Right lobe of liver (tissue), 6 donors: Measurements from ENCODE around the gene MUC6. TPM values are rescaled to one million over a fixed set of nuclear protein-coding genes. Genes with fewer than 3 reads are reported as not detected.

ENCODE experiments used
- ATAC-seq, 4 donors: fragments of 200-7000 bp; cut with Tn5 transposase; one replicate each; pipeline ENCODE4 v1.9.1; 2020; ENCODE audit warnings: mild to moderate bottlenecking in 4 of 4, moderate library complexity in 4 of 4
- DNase-seq, 3 donors: peaks; one replicate each; pipeline ENCODE4 v3.0.0-alpha.2; 2020
- H3K27ac ChIP-seq, 3 donors: fragments of 200-600 bp; one replicate each; pipeline ENCODE4 v1.8.0; 2022
- H3K27me3 ChIP-seq, 2 donors: fragments of 200-600 bp; one replicate each; pipeline ENCODE4 v1.8.0; 2022
- H3K36me3 ChIP-seq, 4 donors: fragments of 200-600 bp; sonication (generic) in 1 of 4; one replicate each; pipeline versions ENCODE4 v1.5.1 to v1.8.0; 2017 to 2022; ENCODE audit warnings: control low read depth in 1 of 4
- H3K4me1 ChIP-seq, 4 donors: fragments of 200-600 bp; sonication (generic) in 1 of 4; one replicate each; pipeline versions ENCODE4 v1.5.1 to v1.8.0; 2017 to 2022; ENCODE audit warnings: control low read depth in 1 of 4
- H3K4me3 ChIP-seq, 3 donors: fragments of 200-600 bp; one replicate each; pipeline ENCODE4 v1.8.0; 2022
- H3K9me3 ChIP-seq, 4 donors: fragments of 200-600 bp; sonication (generic) in 1 of 4; one replicate each; pipeline versions ENCODE4 v1.5.1 to v1.8.0; 2017 to 2022; ENCODE audit warnings: control low read depth in 1 of 4
- POLR2A ChIP-seq: fragments of 450-650 bp; IDR thresholded peaks from one replicate; pipeline ENCODE4 v1.6.1; 2017; ENCODE audit warnings: antibody characterized with exemption, mild to moderate bottlenecking
- WGBS: methylation state at CpG from one replicate; pipeline ENCODE4 v1.1.6; 2018; ENCODE audit warnings: low coverage, low lambda C conversion rate; ENCODE audit not compliant: insufficient coverage; ENCODE audit errors: missing lambda C conversion rate; 5-methylcytosine and 5-hydroxymethylcytosine counted together
- intact Hi-C, 2 donors: fragments of 100-400 bp; cut with DNase I; formaldehyde crosslinking; loops; one replicate each; pipeline versions ENCODE4 v1.11.2 to v1.14.1; 2022
- total RNA-seq, 6 experiments: library from RNA; depleted of rRNA in 2 of 6; stranded (reverse); fragments of >200 nt in 2 of 6; fragmentation: NEBNext Ultra II Directional in 3 of 6; extraction: Animal tissue kit (Norgen Biotek cat#: 25700) in 3 of 6; gene quantifications; one replicate each; pipeline versions ENCODE4 v1.1.0 to v1.2.4, GENCODE V29; 2016 to 2023
- TF ChIP-seq, protein P1 (sequence below), 4 donors: fragments of 200-600 bp in 3 of 4; fragments of 450-650 bp in 1 of 4; IDR thresholded peaks; one replicate each; pipeline versions ENCODE4 v1.5.1 to v1.8.0; 2016 to 2022; ENCODE audit warnings: antibody characterized with exemption in 4 of 4, mild to moderate bottlenecking in 2 of 4
- donor health status: DM: no; HTN: yes; CAD: no.
- donor health status: DM: no; HTN: no; CAD: no.
- donor health status: DM: no; HTN: no; CAD: no.
- donor health status: DM: no; HTN: yes; CAD: no.
- donor health status: DM: no; HTN: yes; CAD: no.

The MUC6 gene
- total RNA-seq, 6 experiments from 2014 or later: 0.31 to 2.1 (median 0.72) TPM

DNA sequence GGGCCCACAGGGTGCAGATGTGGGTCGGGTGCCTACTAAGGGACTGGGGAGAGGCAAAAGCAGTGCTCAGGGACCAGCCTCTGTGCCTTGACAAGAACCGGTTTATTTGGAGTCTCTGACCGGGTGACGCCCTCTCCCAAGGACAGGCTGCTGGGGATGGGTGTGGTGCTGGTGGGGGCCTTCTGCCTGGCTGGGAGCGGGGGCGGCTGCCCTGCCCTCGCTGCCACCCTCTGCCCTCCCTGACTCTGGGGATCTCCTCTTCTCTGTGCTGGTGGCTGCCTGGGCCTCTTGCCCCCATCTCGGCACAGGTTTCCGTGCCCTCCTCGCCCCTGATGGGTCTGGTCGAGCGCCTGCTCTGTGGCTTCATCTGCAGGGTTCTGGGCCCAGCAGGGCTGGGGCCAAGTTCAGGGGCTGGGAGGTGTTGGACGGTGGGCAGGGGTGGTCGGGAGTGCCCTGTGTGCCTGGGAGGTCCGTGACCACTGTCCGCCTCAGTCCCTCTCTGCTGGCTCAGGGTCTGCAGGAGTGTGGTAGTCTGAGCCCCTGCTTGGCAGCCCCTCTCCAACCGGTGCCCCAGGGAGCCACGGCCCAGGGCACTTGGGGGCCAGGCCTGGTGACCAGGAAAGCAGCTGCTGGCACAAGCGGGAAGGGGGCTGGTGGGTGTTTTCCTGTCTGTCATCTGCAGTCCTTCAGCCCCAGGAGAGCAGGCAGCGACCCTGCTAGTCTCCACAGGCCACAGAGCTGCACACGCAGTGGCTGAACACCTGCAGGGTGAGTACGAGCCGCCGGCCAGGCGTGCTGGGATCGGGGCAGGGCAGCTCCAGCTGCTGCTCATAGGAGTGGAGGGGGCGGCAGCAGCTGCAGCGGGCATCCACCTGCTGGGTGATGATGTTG is 23.5 kb downstream of the MUC6 start:
- Histone ChIP-seq H3K4me1 (no peaks in the 10 kb centered on the region), H3K27me3 (no peaks in the 10 kb centered on the region), H3K9me3 (no peaks in the 10 kb centered on the region), H3K27ac (no peak overlapping the region), H3K4me3 (no peak overlapping the region), H3K36me3 (peaks cover 3 to 31% (median 14%) of the 10 kb centered on the region in 4 donors)
- TF ChIP-seq, protein P1, sequence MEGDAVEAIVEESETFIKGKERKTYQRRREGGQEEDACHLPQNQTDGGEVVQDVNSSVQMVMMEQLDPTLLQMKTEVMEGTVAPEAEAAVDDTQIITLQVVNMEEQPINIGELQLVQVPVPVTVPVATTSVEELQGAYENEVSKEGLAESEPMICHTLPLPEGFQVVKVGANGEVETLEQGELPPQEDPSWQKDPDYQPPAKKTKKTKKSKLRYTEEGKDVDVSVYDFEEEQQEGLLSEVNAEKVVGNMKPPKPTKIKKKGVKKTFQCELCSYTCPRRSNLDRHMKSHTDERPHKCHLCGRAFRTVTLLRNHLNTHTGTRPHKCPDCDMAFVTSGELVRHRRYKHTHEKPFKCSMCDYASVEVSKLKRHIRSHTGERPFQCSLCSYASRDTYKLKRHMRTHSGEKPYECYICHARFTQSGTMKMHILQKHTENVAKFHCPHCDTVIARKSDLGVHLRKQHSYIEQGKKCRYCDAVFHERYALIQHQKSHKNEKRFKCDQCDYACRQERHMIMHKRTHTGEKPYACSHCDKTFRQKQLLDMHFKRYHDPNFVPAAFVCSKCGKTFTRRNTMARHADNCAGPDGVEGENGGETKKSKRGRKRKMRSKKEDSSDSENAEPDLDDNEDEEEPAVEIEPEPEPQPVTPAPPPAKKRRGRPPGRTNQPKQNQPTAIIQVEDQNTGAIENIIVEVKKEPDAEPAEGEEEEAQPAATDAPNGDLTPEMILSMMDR (IDR thresholded peaks at IDR 0.05): no peak
- no peak for TF ChIP-seq POLR2A
- no CpG with 5 or more reads among the region's 28 CpGs for WGBS
- intact Hi-C loops: no loop called here
- no peak for DNase-seq
- ATAC-seq: no peak

DNA sequence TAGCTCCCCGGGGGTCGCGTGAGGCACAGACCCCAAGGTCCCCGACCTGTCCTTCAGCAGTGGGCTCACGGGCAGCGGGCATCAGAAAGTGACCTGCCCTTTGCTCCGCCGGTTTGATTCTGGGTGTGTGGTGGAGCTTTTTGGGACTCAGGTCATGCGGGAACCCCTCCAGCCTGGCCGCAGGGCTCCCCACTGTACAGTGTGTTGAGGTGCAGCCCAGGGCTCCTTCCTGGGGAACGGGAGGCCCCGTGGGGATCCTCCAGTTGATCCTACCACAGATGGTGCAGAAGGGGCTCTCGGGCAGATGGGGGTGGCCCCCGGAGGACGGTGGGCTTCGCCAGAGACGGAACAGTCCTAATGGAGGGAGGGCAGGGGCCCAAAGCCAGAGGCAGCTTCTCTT is 24.2 kb downstream of the MUC6 start:
- Histone ChIP-seq H3K4me1 (no peaks in the 10 kb centered on the region), H3K4me3 (no peak overlapping the region), H3K27me3 (no peaks in the 10 kb centered on the region), H3K9me3 (no peaks in the 10 kb centered on the region), H3K36me3 (peaks cover 3 to 37% (median 17%) of the 10 kb centered on the region in 4 donors), H3K27ac (no peak overlapping the region)
- WGBS: 96% methylated on average over 5 of the region's 17 CpGs
- no peak for TF ChIP-seq POLR2A
- TF ChIP-seq, protein P1 (IDR thresholded peaks at IDR 0.05): no peak
- intact Hi-C loops: no loop called here
- no peak for DNase-seq
- no peak for ATAC-seq

DNA sequence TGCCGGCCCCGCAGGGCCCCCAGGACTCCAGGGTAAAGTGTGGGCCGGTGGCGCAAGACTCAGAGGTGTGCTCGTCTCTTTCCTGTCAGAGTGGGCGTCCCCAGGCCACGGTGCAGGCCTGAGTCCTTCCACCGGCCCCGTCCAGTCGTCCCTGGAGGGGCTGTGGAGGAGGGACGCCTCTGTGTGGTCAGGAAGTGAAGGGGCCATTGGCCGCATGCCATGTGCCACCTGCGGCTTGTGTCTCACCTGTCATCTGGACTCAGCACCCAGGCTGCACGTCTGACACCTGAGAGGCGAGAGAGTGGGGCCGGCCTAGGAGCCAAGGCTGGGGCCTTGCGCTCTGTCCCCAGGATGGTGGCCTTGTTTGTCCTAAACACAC is 25.2 kb downstream of the MUC6 start:
- H3K4me3 ChIP-seq: no peak overlapping the region
- intact Hi-C loops: no loop called here
- H3K36me3 ChIP-seq: peaks cover 3 to 47% (median 22%) of the 10 kb centered on the region in 4 donors
- DNase-seq (no peak), ATAC-seq (no peak)
- TF ChIP-seq POLR2A: no peak
- TF ChIP-seq, protein P1 (IDR thresholded peaks at IDR 0.05): no peak
- 50% methylated on average over 1 of the region's 17 CpGs for WGBS
- no peaks in the 10 kb centered on the region for H3K27me3 ChIP-seq
- no peaks in the 10 kb centered on the region for H3K4me1 ChIP-seq
- no peak overlapping the region for H3K27ac ChIP-seq
- H3K9me3 ChIP-seq: no peaks in the 10 kb centered on the region

DNA sequence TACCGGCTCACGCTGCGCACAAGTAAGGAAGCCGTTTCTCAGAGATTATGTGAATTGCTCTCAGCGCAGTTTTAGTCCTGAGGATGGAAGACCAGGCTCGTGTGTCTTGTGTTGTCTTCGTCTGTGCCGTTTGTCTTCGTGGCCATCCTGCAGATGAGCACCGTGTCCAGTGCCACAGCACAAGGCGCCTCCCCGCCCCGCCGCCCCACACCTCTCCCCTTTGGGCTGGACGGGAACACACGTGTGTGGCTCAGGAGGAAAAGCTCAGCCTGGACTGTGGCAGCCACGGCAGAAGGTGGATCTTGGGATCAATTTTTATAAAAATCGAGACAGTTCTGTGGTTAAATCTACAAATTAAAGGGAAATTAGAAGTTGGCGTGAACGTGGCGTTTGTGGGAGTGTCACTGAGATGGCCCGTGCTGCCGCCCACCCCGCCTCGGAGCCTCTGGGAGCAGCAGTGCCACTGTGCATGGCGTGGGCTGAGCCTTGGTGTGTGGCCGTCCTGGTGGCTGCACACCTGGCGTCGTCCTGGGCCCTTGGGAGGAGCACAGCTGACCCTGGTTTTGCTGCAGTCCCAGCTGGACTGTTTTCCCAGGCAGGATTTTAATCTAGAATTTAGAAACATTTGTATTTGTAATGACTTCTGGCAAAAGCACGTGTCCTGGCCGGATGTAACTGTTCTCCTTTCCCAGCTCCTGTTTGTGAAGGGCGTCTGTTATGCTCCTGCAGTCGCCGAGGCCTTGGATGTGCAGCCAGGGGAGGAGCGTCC is 25.8 kb downstream of the MUC6 start:
- Histone ChIP-seq H3K27ac (no peak overlapping the region), H3K36me3 (peaks cover 3 to 53% (median 24%) of the 10 kb centered on the region in 4 donors)

More for the DNA sequence above, 25.8 kb downstream of the MUC6 start:
- no peak overlapping the region for H3K4me3 ChIP-seq
- TF ChIP-seq, protein P1 (IDR thresholded peaks at IDR 0.05): no peak
- TF ChIP-seq POLR2A: no peak
- no peaks in the 10 kb centered on the region for H3K4me1 ChIP-seq
- intact Hi-C loops: no loop called here
- ATAC-seq (no peak), DNase-seq (no peak)
- no peaks in the 10 kb centered on the region for H3K27me3 ChIP-seq
- no peaks in the 10 kb centered on the region for H3K9me3 ChIP-seq
- 89% methylated on average over 18 of the region's 35 CpGs for WGBS
